HG03520 (cell line): ENCODE results near the gene HNMT.
"Not testable (repeated sequence)": the region's sequence is repeated elsewhere in the genome, so short reads cannot be mapped to it uniquely, and the experiment has no call there.

Experiments
- ATAC-seq: cut with Tn5 transposase; IDR thresholded peaks from one replicate; pipeline ENCODE4 v1.9.1; 2021; ENCODE audit warnings: mild to moderate bottlenecking, moderate library complexity; ENCODE audit not compliant: unreplicated experiment

The HNMT gene

DNA sequence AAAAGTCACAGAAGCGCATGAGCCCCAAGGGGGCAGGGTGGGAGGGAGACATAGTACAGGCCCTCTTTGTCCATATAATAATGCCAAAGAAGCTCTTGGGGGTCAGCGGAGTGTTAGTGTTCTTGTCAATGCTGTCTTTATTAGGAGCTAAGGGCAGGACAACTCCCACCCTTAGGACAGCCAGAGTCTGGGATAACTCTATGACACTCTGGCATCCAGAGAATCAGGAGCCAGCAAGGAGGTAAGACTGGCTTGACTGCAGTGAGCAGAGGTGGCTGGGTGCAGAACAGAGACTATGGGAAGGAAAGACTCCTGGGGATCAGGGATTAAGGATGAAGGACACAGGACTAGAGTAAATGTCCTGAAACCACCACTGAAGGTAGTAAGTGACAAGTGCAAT is 19.0 kb upstream of the HNMT start:
- no peak for ATAC-seq

DNA sequence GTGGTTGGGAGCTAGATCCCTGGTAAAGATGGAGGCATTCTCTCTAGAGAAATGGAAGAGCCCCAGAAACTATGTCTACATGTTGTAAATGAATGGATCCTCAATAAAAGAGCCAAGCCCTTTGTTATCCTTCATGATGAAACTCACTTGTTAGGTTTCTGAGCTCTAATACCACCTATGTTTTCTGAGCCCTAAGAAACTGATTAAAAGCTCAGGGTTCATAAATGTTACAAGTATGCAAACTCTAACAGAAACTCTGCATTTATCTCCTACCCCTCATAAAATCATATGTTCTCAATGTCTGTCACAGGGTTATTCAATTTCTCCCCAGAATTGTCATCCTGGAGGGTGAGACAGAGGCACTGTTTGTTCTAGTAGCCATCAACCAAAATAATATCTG is 18.0 kb upstream of the HNMT start:
- ATAC-seq, result no peak

GRCh38 chr2:137947032-137947727 is 17.1 kb upstream of the HNMT start:
- no peak for ATAC-seq

- ATAC-seq, result peak; percentile 60
Measured at GRCh38 chr2:137947728-137948336, 16.4 kb upstream of the HNMT start.

DNA sequence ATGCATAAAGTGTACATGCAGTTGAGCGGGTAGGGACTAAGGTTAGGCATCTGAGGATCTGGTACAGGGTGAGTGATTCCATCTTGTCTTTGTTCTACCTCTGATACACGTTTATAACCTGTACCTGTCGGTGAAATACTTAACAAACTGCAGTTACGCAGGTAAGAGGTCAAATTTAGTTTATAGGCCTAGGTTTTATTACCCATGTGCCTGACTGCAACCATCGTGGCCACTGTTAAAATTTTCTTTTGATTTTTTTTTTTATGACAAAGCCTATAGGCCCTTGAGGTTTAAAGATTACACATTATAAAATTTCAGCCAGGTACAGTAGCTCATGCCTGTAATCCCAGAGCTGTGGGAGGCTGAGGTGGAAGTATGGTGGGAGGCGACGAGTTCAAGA is 15.4 kb upstream of the HNMT start:
- ATAC-seq, result no peak

GRCh38 chr2:137950238-137950637 is 14.0 kb upstream of the HNMT start:
- ATAC-seq, result no peak

DNA sequence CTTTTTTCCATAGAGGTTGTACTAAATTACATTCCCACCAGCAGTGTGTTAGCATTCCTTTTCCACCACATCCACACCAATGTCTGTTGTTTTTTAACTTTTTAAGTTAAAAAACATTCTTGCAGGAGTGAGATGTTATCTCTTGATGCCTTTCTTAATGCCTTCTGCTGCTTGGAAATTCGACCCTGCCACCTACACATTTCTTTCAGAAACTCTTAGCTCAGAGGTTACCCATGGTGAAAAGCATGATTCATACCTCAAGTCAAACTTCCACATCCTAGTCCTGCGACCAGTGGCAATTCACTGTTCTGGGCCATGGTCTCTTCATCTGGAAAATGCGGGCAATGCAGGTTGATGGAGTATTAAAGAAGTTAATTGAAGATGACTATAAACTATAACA is 12.7 kb upstream of the HNMT start:
- ATAC-seq, result no peak

DNA sequence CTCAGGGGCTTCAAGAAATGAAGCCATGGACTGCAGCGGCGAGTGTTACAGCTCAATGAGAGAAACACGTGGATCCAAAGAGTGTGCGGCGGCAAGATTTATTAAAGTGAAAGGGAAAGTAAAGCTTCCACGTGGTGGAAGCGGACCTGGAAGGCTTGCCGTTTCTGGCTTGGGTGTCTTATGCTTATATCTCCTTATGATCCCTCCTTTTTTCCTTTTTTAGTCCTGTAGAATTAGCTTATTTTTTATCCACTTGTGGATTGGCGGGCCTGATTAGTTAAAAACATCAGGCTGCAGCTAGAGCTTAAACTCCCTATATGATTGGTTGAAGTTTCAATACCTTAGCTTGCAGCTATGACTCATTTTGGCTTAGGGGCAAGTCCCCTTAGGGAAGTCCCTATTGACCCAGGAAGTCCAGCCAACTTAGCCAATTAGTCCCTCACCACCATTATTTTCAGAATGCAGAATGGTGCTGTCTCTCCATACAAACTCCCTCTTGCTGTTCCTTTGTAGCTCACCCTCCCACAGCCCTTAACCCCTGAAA is 11.6 kb upstream of the HNMT start:
- ATAC-seq, result peak; percentile 49

DNA sequence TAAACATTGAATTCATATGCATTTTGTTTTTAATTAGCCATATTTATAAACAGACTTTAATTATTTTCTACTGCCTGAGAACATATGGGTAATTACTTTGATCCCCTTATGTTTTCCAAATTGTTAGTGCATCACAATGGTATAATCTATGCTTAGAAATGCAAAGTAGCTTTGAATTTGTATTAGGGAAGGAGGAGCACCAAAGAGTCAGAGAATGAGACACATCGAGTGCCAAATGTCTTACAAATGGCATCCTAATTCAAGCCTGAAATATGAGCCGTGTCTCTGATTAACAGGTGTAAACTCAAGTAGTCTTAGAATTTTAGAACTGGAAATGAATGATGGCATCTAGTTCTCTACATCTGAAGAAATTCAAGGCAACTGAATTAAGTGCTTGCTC is 8.7 kb upstream of the HNMT start:
- ATAC-seq, result no peak

GRCh38 chr2:137957033-137957432 is 7.2 kb upstream of the HNMT start:
- ATAC-seq, result no peak

DNA sequence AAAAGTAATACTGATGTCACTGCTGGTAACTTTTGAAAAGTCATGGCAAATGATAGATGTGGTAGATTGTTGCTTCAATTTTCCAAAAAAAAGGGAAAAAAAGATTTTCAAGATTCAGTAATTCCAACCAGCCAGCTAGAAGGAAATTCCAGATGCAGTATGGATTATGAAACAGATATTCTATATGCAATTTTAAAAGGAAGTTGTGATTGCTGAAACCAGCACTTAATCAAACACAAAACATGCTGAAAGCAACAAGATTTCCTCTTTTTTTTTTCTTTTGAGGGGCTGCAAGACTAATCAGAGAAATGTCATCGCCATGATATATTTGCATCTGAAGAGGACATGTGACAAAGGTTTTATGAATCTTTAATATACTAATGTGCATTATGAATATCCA is 5.1 kb upstream of the HNMT start:
- no peak for ATAC-seq

DNA sequence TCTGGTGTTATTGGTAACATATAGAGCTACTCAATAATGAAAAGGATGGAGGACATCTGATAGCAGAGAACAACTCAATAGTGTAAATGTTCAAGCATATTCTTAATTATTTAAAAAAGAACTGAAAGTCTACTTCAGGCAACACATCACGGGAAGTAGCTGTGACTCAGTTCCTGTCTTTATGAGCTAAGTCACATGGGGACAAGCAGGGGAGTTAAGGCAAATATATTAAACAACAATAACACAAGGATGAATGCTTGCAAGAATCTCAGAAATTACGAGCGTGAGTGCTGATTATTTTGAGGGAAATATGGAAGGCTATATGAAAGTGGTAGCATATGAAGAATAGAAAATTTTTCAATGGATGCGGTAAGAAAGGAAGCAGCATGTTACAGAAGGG is 4.0 kb upstream of the HNMT start:
- ATAC-seq, result no peak

GRCh38 chr2:137961602-137962001 is 2.7 kb upstream of the HNMT start:
- no peak for ATAC-seq

DNA sequence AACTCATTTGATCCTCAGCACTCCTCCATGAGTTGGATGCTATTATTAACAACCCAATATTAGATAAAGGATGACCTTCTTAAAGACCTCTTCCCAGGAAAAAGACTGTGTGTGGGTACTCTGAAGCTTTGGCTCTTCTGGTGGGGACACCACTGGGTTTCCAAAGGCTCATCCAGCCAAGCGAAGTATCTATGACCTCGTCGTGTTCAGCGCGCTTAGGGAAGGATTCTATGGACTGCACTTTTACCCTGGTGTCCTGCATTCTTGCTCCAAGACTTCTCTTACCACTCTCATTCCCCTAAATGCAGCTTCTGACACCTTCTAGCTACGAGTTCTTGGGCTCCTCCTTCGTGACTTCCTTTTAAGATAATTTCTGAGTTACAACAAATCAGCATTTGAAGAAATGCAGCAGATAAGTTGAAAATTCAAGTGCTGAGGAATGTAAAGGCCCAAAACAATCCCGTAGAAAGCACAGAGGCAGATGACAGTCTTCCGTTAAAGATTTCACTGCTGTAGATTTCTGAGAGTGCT is 673 bp upstream of the HNMT start:
- ATAC-seq, result no peak

DNA sequence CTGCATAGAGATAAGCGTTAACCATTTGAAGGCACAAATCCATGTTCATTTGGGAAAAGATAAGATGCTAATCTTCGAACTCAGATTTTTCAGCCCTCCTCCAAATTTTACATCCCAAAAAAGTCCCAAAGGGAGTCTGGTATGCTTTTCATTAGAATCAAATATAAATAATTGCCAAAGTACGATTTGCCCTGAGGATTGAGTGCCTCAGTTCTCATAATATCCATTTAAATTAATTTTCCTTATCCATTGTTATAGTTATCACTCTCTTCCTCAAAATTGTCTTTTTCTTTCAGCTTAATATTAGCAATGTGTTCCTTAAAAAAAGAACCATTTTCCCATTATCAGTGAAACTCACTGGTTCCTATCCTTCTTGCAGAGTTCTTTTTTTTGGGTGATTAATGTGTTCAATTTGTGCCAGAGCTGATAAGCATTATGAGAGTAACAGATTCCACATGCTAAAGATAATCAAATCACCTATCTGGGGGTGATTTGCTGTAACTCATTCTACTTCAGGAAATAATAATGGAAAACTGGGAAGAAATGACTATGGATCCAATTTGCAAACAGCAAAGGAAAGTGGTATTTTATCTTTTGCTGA is 686 bp downstream of the HNMT start:
- ATAC-seq, result no peak

DNA sequence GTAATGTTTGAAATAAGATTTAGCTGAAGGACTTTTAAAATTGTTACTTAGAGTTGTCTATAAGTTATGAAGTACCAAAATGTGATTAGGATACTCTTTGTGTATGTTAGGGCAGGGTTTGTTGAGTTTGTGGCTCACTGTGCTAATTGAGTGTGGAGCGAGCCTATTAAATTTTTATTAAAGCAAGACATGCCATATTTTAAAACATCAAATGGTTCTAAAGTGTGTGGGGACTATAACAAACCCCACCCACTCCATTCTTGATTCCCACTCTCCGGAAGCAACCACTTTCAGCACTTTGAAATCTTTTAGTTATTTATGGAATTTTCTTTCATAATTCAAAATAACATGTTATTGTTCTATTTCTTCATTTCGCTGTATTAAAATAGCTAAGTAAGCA is 1.8 kb downstream of the HNMT start:
- no peak for ATAC-seq

DNA sequence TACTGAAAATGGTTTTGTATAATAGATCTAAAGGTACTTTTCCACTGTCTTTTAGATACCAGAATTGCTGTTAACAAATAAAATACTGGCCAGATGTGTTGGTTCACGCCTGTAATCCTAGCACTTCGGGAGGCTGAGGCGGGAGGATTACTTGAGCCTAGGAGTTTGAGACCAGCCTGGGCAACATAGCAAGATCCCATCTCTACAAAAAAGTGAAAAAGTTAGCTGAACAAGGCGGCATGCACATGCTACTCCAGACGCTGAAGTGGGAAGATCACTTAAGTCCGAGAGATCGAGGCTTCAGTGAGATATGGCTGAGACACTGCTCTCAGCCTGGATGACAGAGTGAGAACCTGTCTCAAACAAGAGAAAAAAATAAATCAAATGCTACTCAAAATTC is 2.8 kb downstream of the HNMT start:
- ATAC-seq, result no peak

DNA sequence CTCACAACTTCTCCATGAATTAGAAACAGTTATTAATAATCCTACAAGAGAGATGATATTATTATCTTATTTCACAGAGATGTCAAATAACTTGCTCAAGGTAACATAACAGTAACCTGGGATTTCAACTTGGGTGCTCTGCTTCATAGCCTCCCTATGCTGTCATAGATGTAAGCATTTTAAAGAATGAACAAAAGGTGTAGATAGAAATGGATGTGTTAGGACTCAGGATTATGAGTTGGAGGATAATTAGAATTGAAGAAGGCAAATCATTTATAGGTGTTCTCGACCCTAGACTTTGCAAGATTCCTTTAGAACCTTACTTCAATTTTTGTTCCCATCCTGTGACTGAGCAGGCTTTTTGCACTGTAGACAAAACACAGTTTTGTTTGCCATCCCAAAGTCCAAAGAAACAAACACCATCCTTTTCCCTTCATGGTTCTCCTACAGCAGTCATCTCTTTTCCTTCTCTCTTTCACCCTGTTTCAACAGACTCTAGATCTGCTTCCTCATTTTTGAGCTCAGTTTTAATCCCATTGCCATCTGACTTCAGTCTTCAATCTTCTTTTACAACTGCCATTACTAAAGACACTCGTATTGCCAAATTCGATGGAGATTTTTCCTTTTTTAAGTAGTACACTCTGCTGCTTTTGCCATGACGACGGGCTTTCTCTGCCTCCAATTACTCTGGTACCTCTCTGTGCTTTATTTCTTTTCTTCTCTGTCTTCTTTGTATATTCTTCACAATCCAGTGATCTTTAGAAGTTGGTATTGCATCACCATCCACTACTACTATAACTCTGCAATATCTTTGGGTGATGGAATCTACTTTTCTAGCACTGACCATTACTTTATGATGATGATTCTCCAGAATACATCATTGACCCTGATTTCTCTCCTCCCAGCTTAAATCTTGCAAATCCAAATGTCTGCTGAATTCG is 4.5 kb downstream of the HNMT start:
- no peak for ATAC-seq

DNA sequence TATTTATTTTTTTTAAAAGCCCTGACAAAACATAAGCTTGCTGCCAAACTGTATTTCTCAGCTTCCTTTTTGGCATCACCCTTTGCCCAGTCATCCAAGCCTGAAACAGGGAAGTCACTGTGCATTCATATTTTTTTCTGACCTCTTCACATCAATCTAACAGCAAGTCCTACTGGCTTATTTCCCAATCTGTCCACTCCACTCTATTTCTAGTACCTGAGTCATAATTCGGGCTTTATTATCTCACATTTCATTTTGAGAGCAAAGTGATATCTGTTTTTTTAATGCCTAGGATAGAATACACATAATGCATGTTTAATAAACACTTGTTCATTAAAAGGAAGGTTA is 5.1 kb downstream of the HNMT start:
- no peak for ATAC-seq

GRCh38 chr2:137969876-137970275 is 5.6 kb downstream of the HNMT start:
- no peak for ATAC-seq

DNA sequence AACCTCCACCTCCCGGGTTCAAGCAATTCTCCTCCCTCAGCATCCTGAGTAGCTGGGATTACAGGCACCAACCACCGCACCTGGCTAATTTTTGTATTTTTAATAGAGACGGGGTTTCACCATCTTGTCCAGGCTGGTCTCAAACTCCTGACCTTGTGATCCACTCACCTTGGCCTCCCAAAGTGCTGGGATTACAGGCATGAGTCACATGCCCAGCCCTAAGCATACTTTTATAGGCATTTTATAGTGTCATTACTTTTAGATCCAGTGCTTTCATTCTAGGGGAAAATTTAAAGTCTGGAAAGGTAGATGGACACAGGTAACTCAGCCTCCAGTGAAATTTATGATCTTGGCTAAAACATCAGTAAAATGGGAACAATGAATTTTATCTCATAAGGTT is 7.0 kb downstream of the HNMT start:
- not testable (repeated sequence) for ATAC-seq
